Measurements from ENCODE around the gene VSIG1.

Gene VSIG1

DNA sequence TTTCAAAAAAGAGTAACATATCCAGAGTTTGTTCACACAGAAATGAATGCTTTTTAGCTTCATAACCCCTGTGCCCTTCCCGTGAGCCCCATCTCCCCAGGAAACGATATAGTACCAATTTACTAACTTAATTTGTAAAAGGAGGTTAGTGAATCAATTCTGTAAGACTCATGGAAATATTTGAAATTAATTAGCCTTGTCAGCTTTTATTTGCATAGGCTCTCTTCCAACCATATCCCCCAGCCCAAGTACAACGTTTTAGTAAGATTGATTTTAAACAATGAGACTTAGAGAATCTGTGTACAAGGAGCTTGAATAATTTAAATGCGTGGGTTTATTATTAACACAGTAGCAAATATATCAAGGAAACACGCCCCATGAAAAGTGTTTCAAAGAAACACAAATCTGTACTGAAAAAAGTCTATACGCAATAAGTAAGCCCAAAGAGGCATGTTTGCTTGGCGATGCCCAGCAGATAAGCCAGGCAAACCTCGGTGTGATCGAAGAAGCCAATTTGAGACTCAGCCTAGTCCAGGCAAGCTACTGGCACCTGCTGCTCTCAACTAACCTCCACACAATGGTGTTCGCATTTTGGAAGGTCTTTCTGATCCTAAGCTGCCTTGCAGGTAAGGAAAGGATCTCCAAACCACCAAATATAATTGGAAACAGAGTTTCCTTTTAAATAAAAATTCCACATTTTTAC is at the start of gene VSIG1:
VSIG1 (plus strand) TSS at position 512 of the 703 bp plus-strand sequence; CDS start at position 578, 66 bp downstream.
- no peak for DNase-seq

DNA sequence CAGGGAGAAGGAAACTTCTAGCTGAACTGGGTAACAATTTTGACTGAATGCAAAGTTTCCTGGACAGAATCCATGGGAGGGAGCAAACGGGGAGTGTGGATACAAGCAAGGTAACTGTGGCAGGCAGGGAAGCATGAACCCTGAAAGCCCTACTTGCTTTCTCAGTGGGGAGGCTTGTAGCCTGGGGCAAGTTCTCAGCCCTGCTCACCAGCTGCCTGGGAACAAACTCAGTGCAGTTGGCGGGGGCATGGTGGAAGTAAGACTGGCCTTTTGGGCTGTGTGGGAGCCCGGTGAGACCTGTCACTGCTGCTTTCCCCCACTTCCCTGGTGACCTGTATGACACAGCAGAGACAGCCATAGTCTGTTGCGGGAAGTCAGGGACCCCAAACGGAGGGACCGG is 48.7 kb upstream of the VSIG1 start:
- DNase-seq: no peak

DNA sequence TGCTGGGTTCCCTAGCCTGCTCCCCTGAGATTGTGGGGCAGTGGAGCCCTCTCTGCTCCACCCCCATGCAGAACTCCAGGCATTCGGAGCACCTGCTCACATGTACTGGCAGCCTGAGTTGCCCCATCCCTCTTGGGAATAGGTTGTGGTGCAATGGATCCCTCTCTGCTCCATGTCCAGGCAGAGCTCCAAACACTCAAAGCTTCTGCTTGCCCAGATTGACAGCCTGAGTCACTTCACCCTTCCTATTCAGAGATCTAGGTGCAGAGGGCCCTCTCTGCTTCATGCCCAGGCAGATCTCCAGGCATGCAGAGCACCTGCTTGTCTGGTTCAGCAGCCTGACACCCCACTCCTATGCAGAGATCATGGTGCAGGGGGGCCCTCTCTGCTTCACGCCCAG is 44.1 kb upstream of the VSIG1 start:
- DNase-seq: no peak

- no peak for DNase-seq
Measured at GRCh38 chrX:108001218-108001814, 43.5 kb upstream of the VSIG1 start.

- DNase-seq: no peak
Measured at GRCh38 chrX:108018656-108019381, 26.0 kb upstream of the VSIG1 start.

GRCh38 chrX:108019382-108019875 is 25.4 kb upstream of the VSIG1 start:
- no peak for DNase-seq

- no peak for DNase-seq
Measured at GRCh38 chrX:108020631-108021030, 24.2 kb upstream of the VSIG1 start.

GRCh38 chrX:108022491-108023089 is 22.3 kb upstream of the VSIG1 start:
- DNase-seq: no peak

DNA sequence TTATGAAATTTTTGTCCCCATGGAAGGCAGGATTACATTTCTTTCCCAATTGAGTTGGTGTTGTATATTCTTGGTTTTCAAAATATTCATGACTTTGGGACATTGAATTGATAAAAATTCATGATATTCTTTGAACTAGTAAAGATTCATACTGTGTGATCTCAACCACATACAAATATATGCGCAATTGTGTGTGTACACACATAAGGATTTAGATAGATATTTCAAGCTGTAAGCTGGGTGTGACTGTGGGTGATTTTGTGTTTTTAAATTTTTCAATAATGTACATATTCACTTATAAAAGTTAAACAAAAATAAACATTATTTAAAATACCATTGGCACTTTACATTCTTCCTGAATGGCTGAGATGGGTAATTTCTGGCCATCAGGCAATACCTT is 19.5 kb upstream of the VSIG1 start:
- DNase-seq: no peak

GRCh38 chrX:108025954-108026600 is 18.8 kb upstream of the VSIG1 start:
- DNase-seq: no peak

DNA sequence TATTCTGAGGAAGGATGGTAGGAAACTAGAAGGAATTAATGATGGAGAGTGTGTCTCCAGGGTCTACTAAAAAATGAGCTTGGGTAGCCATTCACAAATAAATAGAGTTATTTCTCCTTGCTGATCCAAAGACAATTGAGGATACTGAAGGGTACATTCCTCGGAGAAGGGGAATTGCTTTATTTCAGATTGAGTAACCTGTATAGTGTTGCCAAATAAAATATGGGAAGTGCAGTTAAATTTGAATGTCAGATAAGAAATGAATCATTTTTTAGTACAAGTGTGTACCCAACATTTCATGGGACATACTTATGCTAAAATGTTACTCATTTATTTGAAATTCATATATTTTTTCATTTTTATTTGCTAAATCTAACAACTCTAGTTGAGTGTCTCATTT is 16.0 kb upstream of the VSIG1 start:
- DNase-seq: no peak

GRCh38 chrX:108029928-108030711 is 14.7 kb upstream of the VSIG1 start:
- DNase-seq: no peak

- no peak for DNase-seq
Measured at GRCh38 chrX:108032944-108033343, 11.9 kb upstream of the VSIG1 start.

GRCh38 chrX:108033890-108034289 is 11.0 kb upstream of the VSIG1 start:
- DNase-seq: no peak

DNA sequence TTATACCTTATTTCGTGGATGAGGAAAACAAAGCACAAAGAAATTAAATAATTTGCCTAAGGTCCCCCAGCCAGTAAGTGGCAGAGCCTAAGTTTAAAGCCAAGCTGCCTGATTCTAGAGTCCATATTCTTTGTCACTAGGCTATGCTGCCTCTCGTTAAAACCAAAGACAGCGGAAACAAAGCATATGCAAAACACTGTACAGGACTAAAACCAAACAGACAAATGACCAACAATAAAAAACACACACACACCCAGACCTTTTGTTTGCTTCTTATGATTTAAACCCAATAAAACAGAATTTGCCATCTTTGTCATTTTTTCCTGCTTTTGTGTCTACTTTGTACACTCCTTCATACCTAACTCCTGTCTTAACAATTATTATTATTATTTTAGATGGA is 10.1 kb upstream of the VSIG1 start:
- DNase-seq: no peak

DNA sequence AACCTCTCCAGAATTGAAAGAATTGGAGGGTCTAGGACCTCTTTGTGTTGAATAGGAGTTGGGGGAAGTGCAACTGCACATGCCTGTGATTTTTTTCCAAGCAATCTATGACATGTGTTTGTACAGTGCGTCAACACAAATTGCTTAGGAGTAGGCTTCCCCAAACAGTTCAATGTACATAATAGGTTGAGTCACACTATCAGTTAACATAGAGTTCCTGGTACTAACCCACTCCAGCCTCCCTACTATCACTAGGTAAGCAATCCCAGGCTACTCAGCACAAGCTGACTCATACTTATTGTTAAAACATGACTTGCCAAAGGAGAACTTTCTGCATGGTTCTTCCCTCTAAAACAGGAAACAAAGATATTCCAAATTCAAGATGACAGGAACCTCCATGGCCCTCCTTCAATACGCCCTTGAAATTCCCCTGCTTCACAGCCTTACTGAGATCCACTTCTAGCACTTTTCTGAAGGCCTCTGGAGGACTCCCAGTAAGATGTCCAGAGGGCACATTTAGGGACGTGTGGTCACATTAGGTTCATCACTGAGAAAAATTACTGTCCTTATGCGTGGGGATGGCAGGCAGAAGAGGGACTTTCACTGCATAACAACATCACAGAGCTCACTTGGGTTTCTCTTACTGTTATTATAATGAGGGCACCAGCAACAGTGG is 8.4 kb upstream of the VSIG1 start:
- no peak for DNase-seq

DNA sequence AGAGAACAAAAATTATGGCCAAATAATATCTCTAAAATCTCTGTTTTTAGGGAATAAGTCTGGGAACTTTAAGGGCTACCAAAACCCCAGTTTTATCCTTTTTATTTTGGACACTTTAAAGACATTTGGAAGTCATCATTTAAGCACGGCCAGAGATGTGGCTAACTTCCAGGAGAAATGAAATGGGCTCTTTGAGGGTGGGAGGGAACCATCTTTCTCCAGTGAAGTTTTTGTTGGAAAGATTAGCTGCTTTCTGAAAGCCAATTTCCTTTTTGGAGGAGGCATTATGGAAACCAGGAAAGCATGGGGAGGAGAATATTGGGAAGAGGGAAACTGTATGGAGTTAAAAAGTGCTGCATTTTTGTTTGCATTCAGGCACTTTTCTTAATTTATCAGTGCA is 4.8 kb downstream of the VSIG1 start:
- DNase-seq: no peak

- no peak for DNase-seq
Measured at GRCh38 chrX:108053218-108053617, 8.4 kb downstream of the VSIG1 start.

GRCh38 chrX:108055546-108055945 is 10.7 kb downstream of the VSIG1 start:
- no peak for DNase-seq

GRCh38 chrX:108059801-108060200 is 14.9 kb downstream of the VSIG1 start:
- no peak for DNase-seq

DNA sequence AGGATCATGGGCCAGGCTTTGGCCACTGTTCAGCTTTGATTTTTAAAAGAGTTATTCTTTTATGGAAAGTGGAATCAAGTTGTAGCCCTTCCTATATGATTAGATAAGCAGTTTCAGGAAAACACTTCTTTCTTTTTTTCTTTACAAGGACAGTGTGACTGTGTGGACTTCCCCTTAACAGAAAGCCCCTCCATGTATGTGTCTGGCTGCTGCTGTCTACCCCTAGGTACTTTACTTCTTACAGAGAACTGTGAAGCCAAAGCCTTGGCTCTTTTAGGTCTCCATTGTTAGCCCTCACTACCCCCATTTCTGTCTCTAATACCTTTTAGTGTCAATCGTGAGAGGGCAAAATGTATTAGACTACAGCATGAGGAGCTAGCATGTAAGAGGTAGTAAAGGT is 19.1 kb downstream of the VSIG1 start:
- no peak for DNase-seq

DNA sequence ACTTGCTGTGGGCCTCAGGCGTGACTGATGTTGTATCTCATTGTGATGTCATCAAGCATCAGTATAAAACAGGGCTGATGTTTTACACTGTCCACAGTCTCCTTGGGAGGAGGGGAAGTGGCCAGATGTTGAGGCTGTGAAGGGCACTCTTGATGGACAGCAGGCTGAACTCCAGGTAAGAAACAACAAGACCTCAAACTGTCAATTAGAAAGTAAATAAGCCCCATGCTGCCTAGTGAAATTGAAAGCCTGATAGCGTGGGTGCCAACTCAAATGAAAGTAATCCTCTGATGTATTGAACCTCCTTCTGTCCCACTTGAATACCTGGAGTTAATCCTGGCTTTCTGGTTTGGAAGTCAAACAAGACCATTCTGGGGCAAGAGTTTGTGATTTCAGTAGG is 19.7 kb downstream of the VSIG1 start:
- no peak for DNase-seq
